Stimulated activated CD8-positive, alpha-beta memory T cell treated with anti-CD3 and anti-CD28 coated beads, Interleukin-7, amount 100 ng/mL, for 1 hour (primary cell): ENCODE data around the gene IL17B.

ENCODE experiments used
- DNase-seq, 2 donors: peaks; one replicate each; pipeline ENCODE4 v3.0.0-alpha.2; 2020; ENCODE audit warnings: low read depth in 2 of 2

IL17B gene

GRCh38 chr5:149414405-149415065, 35.4 kb upstream of the IL17B start:
- DNase-seq: no peak

- no peak for DNase-seq
Measured at GRCh38 chr5:149413477-149414210, 34.6 kb upstream of the IL17B start.

GRCh38 chr5:149412783-149413476, 33.8 kb upstream of the IL17B start:
- no peak for DNase-seq

- DNase-seq: no peak
Measured at GRCh38 chr5:149411738-149412519, 32.8 kb upstream of the IL17B start.

GRCh38 chr5:149410721-149411432, 31.8 kb upstream of the IL17B start:
- DNase-seq: no peak

- DNase-seq: no peak
Measured at GRCh38 chr5:149410071-149410470, 31.0 kb upstream of the IL17B start.

- no peak for DNase-seq
Measured at GRCh38 chr5:149409268-149409948, 30.3 kb upstream of the IL17B start.

GRCh38 chr5:149408252-149409099, 29.4 kb upstream of the IL17B start:
- DNase-seq: no peak

GRCh38 chr5:149407323-149408251, 28.5 kb upstream of the IL17B start:
- no peak for DNase-seq

GRCh38 chr5:149406979-149407306, 27.9 kb upstream of the IL17B start:
- no peak for DNase-seq

GRCh38 chr5:149406203-149406978, 27.3 kb upstream of the IL17B start:
- no peak for DNase-seq

- DNase-seq: no peak
Measured at GRCh38 chr5:149405550-149406202, 26.6 kb upstream of the IL17B start.

GRCh38 chr5:149404746-149405549, 25.9 kb upstream of the IL17B start:
- no peak for DNase-seq

- DNase-seq: no peak
Measured at GRCh38 chr5:149403923-149404745, 25.0 kb upstream of the IL17B start.

GRCh38 chr5:149402291-149402690, 23.2 kb upstream of the IL17B start:
- no peak for DNase-seq

GRCh38 chr5:149401051-149401450, 22.0 kb upstream of the IL17B start:
- no peak for DNase-seq
